ENCODE results near the gene TPK1. TPM values are rescaled to one million over a fixed set of nuclear protein-coding genes. Genes with fewer than 3 reads are reported as not detected.

TPK1 gene
- total RNA-seq, 1 experiment from 2014 or later: 2.1 TPM

- in situ Hi-C loops (cut with HindIII; ENCODE audit: low pct_unique_long_range_greater_than_20kb, low sequenced_read_pairs): no loop called here
- DNase-seq (ENCODE audit: low read depth, low spot score): no peak
Observed at GRCh38 chr7:144534196-144534595, 301.7 kb downstream of the TPK1 start.

- DNase-seq (ENCODE audit: low read depth, low spot score): no peak
- in situ Hi-C loops (cut with HindIII; ENCODE audit: low pct_unique_long_range_greater_than_20kb, low sequenced_read_pairs): no loop called here
Observed at GRCh38 chr7:144531181-144531580, 304.7 kb downstream of the TPK1 start.

- in situ Hi-C loops (cut with HindIII; ENCODE audit: low pct_unique_long_range_greater_than_20kb, low sequenced_read_pairs): no loop called here
- DNase-seq (ENCODE audit: low read depth, low spot score): no peak
Observed at GRCh38 chr7:144529269-144529926, 306.5 kb downstream of the TPK1 start.

GRCh38 chr7:144528536-144529045, 307.3 kb downstream of the TPK1 start:
- in situ Hi-C loops (cut with HindIII; ENCODE audit: low pct_unique_long_range_greater_than_20kb, low sequenced_read_pairs): no loop called here
- no peak for DNase-seq (ENCODE audit: low read depth, low spot score)

DNA sequence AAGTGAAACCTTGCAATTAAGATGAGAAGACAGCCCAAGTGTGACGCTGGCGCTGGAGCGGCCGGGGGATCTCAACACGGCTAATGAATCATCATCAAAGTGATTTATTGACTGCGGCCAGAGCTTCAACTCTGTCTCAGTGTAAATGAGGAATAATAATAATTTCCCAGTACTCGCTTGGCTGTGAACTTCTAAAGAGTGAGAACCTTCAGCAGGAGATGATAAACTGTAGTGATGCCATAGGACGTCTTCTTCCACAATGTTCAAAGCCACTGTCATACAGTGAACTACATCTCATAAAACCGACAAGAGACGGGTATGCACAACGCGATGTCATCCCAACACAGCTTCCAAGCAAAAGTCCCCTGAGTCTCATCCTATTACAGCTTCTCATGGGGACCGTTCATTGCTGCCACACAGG, 308.8 kb downstream of the TPK1 start:
- in situ Hi-C loops (cut with HindIII; ENCODE audit: low pct_unique_long_range_greater_than_20kb, low sequenced_read_pairs): no loop called here
- no peak for DNase-seq (ENCODE audit: low read depth, low spot score)

DNA sequence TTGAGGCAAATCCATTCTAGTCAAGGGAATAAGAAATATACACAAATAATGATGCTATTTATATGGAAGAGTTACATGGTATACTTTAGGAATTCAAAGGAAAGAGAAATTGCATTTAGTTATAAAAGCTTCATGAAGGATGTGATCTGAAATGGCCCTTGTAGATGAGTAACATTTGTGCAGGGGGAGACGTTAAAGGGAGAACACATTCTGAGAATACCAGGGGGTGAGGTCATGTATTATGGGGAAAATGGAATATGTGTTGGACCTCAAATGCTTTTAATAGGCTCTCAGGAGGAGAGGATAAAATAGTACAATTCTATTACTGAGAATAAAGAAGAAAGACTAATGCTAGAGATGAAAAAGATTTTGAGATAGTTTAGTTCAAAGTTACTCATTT, 309.9 kb downstream of the TPK1 start:
- in situ Hi-C loops (cut with HindIII; ENCODE audit: low pct_unique_long_range_greater_than_20kb, low sequenced_read_pairs): no loop called here
- no peak for DNase-seq (ENCODE audit: low read depth, low spot score)

DNA sequence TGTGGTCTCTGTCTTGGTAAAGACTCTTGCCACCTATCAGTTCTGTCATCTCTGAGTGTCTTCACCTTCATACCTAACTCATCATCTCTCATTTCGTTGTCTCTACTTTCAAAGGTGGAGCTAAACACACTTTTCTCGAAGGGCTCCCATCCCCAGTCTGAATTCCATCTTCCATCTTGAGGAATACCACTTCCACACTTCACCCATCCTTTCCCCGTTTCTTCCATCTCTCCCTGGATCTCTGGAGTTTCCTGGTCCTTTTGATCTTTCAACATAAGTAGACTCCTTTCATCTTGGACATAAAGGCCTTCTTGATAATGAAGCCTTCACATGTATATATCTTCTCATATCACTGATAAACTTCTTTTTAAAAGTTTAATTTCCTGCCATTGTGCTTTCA, 311.6 kb downstream of the TPK1 start:
- in situ Hi-C loops (cut with HindIII; ENCODE audit: low pct_unique_long_range_greater_than_20kb, low sequenced_read_pairs): no loop called here

DNA sequence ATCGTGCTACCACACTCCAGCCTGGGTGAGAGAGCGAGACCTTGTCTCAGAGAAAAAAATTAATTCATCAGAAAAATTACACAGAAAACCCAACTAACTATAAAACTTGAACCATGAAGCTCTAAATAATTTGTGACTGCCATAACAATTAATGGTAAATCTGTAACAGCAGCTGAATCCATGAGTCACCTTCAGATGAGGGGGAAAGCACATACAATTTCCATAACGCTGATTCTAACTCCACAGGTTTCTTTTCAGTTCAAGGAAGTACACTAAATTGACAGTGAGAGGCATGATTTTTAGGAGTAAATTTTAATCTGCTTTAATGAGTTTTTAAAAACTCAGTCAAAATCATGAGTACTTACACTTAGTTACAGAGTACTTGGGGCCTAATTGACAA, 312.2 kb downstream of the TPK1 start:
- in situ Hi-C loops (cut with HindIII; ENCODE audit: low pct_unique_long_range_greater_than_20kb, low sequenced_read_pairs): no loop called here
- DNase-seq (ENCODE audit: low read depth, low spot score): no peak

More for the DNA sequence above, 311.6 kb downstream of the TPK1 start:
- DNase-seq (ENCODE audit: low read depth, low spot score): no peak

- in situ Hi-C loops (cut with HindIII; ENCODE audit: low pct_unique_long_range_greater_than_20kb, low sequenced_read_pairs): no loop called here
- no peak for DNase-seq (ENCODE audit: low read depth, low spot score)
Observed at GRCh38 chr7:144519925-144520324, 315.9 kb downstream of the TPK1 start.

DNA sequence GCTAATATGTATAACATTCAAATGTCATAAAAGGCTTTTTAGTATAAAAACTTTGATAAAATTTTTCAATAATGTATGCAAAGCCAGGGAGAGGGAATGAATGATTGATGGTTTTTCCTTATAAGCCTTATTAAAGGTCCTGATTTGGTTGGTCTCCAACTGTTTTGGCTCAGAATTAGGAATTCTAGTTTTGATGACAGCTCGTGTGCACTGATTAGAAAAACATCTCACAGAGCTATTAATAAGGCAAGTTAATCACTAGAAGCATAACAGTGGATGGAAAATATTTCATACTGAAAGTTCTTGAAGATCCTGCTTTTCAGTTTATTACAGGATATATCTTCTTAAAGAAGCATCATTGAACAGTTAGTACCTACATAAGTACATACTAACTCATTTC, 317.5 kb downstream of the TPK1 start:
- in situ Hi-C loops (cut with HindIII; ENCODE audit: low pct_unique_long_range_greater_than_20kb, low sequenced_read_pairs): no loop called here
- no peak for DNase-seq (ENCODE audit: low read depth, low spot score)

GRCh38 chr7:144517749-144518148, 318.1 kb downstream of the TPK1 start:
- in situ Hi-C loops (cut with HindIII; ENCODE audit: low pct_unique_long_range_greater_than_20kb, low sequenced_read_pairs): no loop called here
- DNase-seq (ENCODE audit: low read depth, low spot score): no peak

- in situ Hi-C loops (cut with HindIII; ENCODE audit: low pct_unique_long_range_greater_than_20kb, low sequenced_read_pairs): no loop called here
- DNase-seq (ENCODE audit: low read depth, low spot score): no peak
Observed at GRCh38 chr7:144516729-144517525, 318.9 kb downstream of the TPK1 start.

DNA sequence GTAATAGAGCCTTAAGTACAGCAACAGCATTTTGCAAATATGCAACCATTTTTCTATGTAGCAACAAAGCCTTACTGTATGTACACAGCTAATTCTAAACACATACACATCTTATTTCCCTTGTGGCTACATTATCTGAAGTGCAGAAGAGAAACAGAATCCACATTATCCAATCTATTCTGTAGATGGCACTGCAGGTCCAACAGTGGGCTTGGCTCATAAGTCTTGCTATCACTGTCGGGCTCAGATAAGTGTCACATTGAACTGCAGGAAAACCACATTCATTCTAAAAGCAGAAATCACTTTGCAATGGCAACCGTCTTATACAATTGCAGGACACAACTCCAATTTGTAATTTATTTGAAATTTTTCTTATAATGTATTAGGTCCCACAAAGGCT, 322.5 kb downstream of the TPK1 start:
- DNase-seq (ENCODE audit: low read depth, low spot score): peak; percentile 61
- in situ Hi-C loops (cut with HindIII; ENCODE audit: low pct_unique_long_range_greater_than_20kb, low sequenced_read_pairs): no loop called here

- DNase-seq (ENCODE audit: low read depth, low spot score): no peak
- in situ Hi-C loops (cut with HindIII; ENCODE audit: low pct_unique_long_range_greater_than_20kb, low sequenced_read_pairs): no loop called here
Observed at GRCh38 chr7:144510621-144511020, 325.2 kb downstream of the TPK1 start.

DNA sequence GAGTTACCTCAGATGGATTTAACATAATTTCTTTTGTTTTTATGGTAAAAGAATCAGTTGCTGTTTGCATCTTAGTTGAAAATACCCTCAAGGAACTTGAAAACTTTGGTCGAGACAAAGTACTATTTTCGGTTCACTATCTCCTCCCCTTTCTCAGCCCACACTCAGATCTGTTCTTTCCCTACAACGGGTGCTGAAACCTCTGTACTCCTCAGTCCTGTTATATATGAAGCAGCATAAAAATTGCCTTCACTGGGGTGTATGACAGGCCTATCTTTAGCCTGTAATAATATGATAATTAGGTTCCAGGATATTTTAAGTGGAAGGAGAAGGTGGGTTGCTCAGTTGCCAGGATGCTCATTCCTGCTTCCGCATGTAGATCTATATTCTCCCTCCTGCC, 327.2 kb downstream of the TPK1 start:
- DNase-seq (ENCODE audit: low read depth, low spot score): no peak
- in situ Hi-C loops (cut with HindIII; ENCODE audit: low pct_unique_long_range_greater_than_20kb, low sequenced_read_pairs): no loop called here

- DNase-seq (ENCODE audit: low read depth, low spot score): no peak
- in situ Hi-C loops (cut with HindIII; ENCODE audit: low pct_unique_long_range_greater_than_20kb, low sequenced_read_pairs): no loop called here
Observed at GRCh38 chr7:144503215-144503614, 332.6 kb downstream of the TPK1 start.

- in situ Hi-C loops (cut with HindIII; ENCODE audit: low pct_unique_long_range_greater_than_20kb, low sequenced_read_pairs): no loop called here
Observed at GRCh38 chr7:144500225-144500624, 335.6 kb downstream of the TPK1 start.

GRCh38 chr7:144497282-144497681, 338.6 kb downstream of the TPK1 start:
- DNase-seq (ENCODE audit: low read depth, low spot score): no peak
- in situ Hi-C loops (cut with HindIII; ENCODE audit: low pct_unique_long_range_greater_than_20kb, low sequenced_read_pairs): no loop called here

More at GRCh38 chr7:144500225-144500624, 335.6 kb downstream of the TPK1 start:
- DNase-seq (ENCODE audit: low read depth, low spot score): no peak

DNA sequence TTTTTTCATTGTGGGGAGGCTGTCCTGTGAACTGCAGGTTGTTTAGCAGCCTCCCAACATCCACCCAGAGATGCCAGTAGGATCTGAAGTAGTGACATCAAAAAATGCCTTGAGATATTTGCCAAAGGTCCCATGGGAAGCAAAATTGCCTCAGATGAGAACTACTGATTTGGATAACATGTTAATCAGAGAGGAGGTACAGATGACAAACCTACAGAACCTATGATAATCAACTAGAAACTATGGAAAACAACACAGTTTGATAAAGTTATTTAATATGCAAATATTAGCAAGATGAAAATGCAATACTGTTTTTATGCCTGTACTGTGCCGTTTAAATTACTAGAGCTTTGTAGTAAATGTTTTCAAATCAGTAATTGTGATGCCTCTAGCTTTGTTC, 341.5 kb downstream of the TPK1 start:
- in situ Hi-C loops (cut with HindIII; ENCODE audit: low pct_unique_long_range_greater_than_20kb, low sequenced_read_pairs): no loop called here
- DNase-seq (ENCODE audit: low read depth, low spot score): no peak
